KMS-11 (cell line): ENCODE measurements around the gene ARHGAP24.
A peak's percentile ranks its signal among the peaks of the same experiment; 100 is the strongest.

Experiments
- H2AFZ ChIP-seq: fragments of 200-600 bp; sonication (generic); 2 replicates; pipeline ENCODE4 v1.6.1; 2016; ENCODE audit warnings: antibody characterized with exemption, mixed run types, low read depth
- H3K27ac ChIP-seq: fragments of 200-600 bp; sonication (generic); 2 replicates; pipeline ENCODE4 v1.6.1; 2016; ENCODE audit warnings: mild to moderate bottlenecking, mixed run types
- H3K27me3 ChIP-seq: fragments of 200-600 bp; sonication (generic); 2 replicates; pipeline ENCODE4 v1.6.1; 2017; ENCODE audit warnings: mild to moderate bottlenecking, low read depth, mixed run types, moderate library complexity; ENCODE audit not compliant: insufficient read depth
- H3K36me3 ChIP-seq: fragments of 200-600 bp; sonication (generic); 2 replicates; pipeline ENCODE4 v1.6.1; 2017; ENCODE audit warnings: mild to moderate bottlenecking, mixed run types; ENCODE audit not compliant: insufficient read depth
- H3K4me1 ChIP-seq: fragments of 200-600 bp; sonication (generic); 2 replicates; pipeline ENCODE4 v1.6.1; 2016; ENCODE audit warnings: mild to moderate bottlenecking, low read depth, mixed run types; ENCODE audit not compliant: poor library complexity, severe bottlenecking
- H3K4me2 ChIP-seq: fragments of 200-600 bp; sonication (generic); 2 replicates; pipeline ENCODE4 v1.7.0; 2016; ENCODE audit warnings: mild to moderate bottlenecking, mixed run types
- H3K4me3 ChIP-seq: fragments of 200-600 bp; sonication (generic); IDR thresholded peaks from 2 replicates; pipeline ENCODE4 v1.6.1; 2017; ENCODE audit warnings: low read depth, low read length, mixed read lengths; ENCODE audit not compliant: insufficient read depth
- H3K79me2 ChIP-seq: fragments of 200-600 bp; sonication (generic); 2 replicates; pipeline ENCODE4 v1.6.1; 2016; ENCODE audit warnings: low read depth, mixed run types; ENCODE audit not compliant: insufficient read depth
- H3K9ac ChIP-seq: fragments of 200-600 bp; sonication (generic); 2 replicates; pipeline ENCODE4 v1.6.1; 2016; ENCODE audit warnings: mild to moderate bottlenecking, mixed run types
- H4K20me1 ChIP-seq: fragments of 200-600 bp; sonication (generic); 2 replicates; pipeline ENCODE4 v1.6.1; 2016; ENCODE audit warnings: mild to moderate bottlenecking, mixed run types; ENCODE audit not compliant: insufficient read depth
- TF ChIP-seq, protein P1 (sequence below): fragments of 200-600 bp; sonication (generic); conservative IDR thresholded peaks from 2 replicates; pipeline ENCODE4 v1.6.1; 2017; ENCODE audit warnings: low read depth, mild to moderate bottlenecking, antibody characterized with exemption, low read length, moderate library complexity, mixed read lengths

ARHGAP24 gene

DNA sequence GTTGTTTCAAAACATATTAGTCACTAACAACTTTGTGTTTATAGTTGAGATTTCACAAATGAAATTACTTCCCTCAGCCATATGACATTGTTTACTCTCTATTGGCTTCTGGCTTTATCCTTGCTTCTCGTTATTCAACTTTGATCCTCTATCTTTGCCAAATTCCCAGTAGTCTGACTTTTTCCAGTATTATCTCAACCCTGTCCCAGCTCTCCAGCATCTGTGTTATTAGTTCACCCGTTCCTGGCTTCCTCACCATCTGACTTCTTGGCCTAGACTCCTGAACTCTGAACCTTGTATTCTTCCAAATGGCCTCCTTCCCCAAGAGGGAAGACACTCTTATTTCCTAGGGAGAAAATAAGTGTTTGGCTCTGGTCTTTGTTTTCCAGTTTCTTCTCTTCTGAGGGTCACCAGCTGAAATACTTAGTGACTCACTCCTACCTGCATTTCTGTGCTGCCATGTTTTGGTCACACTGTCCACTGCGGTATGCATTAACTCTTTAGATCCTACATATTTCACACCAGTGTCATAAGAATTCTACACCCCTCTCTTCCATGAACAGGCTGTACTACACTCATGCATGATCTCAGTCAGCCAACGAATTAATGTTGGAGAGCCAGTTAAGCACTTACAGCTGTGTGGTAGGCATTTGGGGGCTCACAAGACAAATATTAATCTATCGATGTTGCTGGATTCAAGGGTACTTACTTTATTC lies 17.0 kb upstream of the ARHGAP24 start:
- no peak overlapping the region for H3K4me3 ChIP-seq
- H3K27me3 ChIP-seq = no peaks in the 10 kb centered on the region
- no peak overlapping the region for H3K27ac ChIP-seq
- no peak overlapping the region for H2AFZ ChIP-seq
- H4K20me1 ChIP-seq = no peaks in the 10 kb centered on the region
- H3K4me2 ChIP-seq = no peak overlapping the region
- no peaks in the 10 kb centered on the region for H3K36me3 ChIP-seq
- no peaks in the 10 kb centered on the region for H3K4me1 ChIP-seq
- TF ChIP-seq, protein P1, sequence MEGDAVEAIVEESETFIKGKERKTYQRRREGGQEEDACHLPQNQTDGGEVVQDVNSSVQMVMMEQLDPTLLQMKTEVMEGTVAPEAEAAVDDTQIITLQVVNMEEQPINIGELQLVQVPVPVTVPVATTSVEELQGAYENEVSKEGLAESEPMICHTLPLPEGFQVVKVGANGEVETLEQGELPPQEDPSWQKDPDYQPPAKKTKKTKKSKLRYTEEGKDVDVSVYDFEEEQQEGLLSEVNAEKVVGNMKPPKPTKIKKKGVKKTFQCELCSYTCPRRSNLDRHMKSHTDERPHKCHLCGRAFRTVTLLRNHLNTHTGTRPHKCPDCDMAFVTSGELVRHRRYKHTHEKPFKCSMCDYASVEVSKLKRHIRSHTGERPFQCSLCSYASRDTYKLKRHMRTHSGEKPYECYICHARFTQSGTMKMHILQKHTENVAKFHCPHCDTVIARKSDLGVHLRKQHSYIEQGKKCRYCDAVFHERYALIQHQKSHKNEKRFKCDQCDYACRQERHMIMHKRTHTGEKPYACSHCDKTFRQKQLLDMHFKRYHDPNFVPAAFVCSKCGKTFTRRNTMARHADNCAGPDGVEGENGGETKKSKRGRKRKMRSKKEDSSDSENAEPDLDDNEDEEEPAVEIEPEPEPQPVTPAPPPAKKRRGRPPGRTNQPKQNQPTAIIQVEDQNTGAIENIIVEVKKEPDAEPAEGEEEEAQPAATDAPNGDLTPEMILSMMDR = no peak
- H3K9ac ChIP-seq = no peak overlapping the region
- H3K79me2 ChIP-seq = no peaks in the 10 kb centered on the region

DNA sequence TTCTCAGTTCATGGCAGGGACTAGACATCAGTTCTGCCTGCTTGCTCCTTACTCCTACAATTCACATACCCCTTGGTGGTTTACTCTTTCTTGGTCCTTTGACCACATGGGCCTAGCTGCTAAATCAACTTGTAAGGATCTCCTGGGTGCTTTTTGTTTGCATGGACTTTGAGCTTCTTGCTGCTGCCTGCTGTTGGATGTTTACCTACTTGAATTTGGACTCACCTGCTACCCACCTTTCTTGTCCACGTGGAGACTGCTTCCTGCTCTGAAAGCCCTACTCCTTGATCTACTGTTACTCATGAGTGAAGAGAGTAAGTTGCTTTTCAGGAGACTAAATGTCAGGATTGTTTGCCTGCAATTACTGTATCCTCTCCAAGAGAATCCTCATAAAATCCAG lies 15.2 kb upstream of the ARHGAP24 start:
- H3K27ac ChIP-seq = no peak overlapping the region

DNA sequence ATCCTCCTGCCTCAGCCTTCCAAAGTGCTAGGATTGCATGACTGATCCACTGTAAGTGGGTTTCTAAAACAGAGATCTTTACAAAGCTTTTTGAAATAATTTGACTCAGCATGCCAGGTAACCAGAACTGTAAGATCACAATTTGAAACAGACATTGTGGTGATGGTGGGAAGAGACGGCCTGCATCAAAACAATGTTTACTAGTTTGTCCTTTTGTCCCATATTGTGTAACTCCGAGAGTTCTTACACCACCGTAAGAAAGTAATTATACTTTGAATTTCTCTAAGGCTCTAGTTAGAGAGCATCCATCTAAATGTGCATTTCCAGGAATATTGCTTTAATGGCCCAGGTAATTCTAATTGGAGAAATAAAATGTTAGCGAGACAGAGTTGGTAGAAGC lies 594 bp upstream of the ARHGAP24 start:
- H3K9ac ChIP-seq = peak overlapping the region; percentile 11; the same call in 1 of the 2 replicates
- H2AFZ ChIP-seq = peak overlapping the region; percentile 91
- H3K27me3 ChIP-seq = no peaks in the 10 kb centered on the region
- H3K4me1 ChIP-seq = peaks cover 18% of the 10 kb centered on the region
- H3K36me3 ChIP-seq = no peaks in the 10 kb centered on the region
- no peaks in the 10 kb centered on the region for H3K79me2 ChIP-seq
- H3K27ac ChIP-seq = peak overlapping the region; percentile 68
- peak overlapping the region; percentile 85 for H3K4me2 ChIP-seq
- peak overlapping the region; percentile 55 for H3K4me3 ChIP-seq
- H4K20me1 ChIP-seq = no peaks in the 10 kb centered on the region
- TF ChIP-seq, protein P1 = no peak; the same call in 1 of the 2 replicates

More for the DNA sequence above, 15.2 kb upstream of the ARHGAP24 start:
- no peaks in the 10 kb centered on the region for H3K4me1 ChIP-seq
- no peaks in the 10 kb centered on the region for H3K27me3 ChIP-seq
- H3K4me3 ChIP-seq = no peak overlapping the region
- H3K36me3 ChIP-seq = no peaks in the 10 kb centered on the region
- H2AFZ ChIP-seq = no peak overlapping the region
- H3K79me2 ChIP-seq = no peaks in the 10 kb centered on the region
- no peak overlapping the region for H3K4me2 ChIP-seq
- H4K20me1 ChIP-seq = no peaks in the 10 kb centered on the region
- TF ChIP-seq, protein P1 = no peak
- no peak overlapping the region for H3K9ac ChIP-seq

DNA sequence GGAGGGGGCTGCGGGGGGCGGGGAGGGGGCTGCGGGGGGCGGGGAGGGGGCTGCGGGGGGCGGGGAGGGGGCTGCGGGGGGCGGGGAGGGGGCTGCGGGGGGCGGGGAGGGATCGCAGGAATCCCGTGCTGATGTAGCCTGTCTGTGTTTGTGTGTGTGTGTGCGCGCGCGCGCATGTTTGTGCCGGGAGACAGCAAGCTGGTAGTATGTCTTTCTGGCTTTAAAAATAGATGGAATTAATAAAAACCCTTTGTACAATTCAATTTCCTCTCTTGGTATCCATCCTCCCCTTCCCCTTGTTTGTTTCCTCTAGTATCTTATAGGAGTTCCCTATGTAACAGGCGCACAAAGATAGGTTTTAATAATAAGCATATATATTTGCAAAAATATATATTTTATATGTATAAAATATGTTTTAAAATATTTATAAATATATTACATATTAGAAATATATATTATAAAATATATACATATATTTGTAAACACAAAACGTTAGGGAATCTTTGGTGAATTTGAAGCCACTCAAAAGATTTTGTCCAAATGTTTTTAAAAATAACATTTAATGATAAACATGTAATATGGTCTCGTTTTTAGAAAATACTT lies 782 bp downstream of the ARHGAP24 start:
- no peak overlapping the region for H3K4me3 ChIP-seq
- no peak overlapping the region; the same call in 1 of the 2 replicates for H2AFZ ChIP-seq
- no peak overlapping the region for H3K27ac ChIP-seq
- H3K36me3 ChIP-seq = no peaks in the 10 kb centered on the region
- H3K4me2 ChIP-seq = no peak overlapping the region; the same call in 1 of the 2 replicates
- TF ChIP-seq, protein P1 = no peak
- H3K4me1 ChIP-seq = peaks cover 18% of the 10 kb centered on the region
- no peaks in the 10 kb centered on the region for H3K79me2 ChIP-seq
- H3K9ac ChIP-seq = no peak overlapping the region
- H4K20me1 ChIP-seq = no peaks in the 10 kb centered on the region
- H3K27me3 ChIP-seq = no peaks in the 10 kb centered on the region
